GM12892 (cell line): ENCODE data around the gene GALNS.

Experiments
- POLR2A ChIP-seq: IDR thresholded peaks from 2 replicates; pipeline ENCODE4 v1.6.1; 2011; ENCODE audit warnings: low read depth, low read length, control low read depth
- POLR2AphosphoS5 ChIP-seq: IDR thresholded peaks from 2 replicates; pipeline ENCODE4 v1.6.1; 2011; ENCODE audit warnings: low read depth, low read length, control low read depth
- TAF1 ChIP-seq: IDR thresholded peaks from 2 replicates; pipeline ENCODE4 v1.6.1; 2011; ENCODE audit warnings: low read depth, mild to moderate bottlenecking, control low read depth, low read length, borderline replicate concordance

DNA sequence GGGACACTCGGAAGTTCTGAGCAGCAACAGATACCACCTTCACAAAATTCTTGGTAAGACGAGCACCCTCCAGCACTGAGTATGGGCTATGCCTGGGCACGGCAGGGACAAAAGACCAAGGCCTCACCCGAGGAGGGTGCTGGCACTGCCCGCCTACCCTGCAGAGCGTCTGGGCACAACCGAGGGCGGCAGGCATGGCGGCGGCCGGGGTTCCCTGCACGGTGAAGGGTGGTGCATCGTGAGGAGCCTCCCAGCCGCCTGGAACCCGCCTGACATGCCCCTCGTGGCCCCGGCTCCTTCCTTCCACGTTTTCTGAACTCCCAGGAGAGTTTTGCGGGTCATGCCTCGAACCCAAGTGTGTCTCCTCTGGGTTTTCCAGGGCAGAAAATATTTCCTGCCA is 18.9 kb downstream of the GALNS start:
- TF ChIP-seq POLR2AphosphoS5 (no peak), POLR2A (no peak), TAF1 (no peak)
